Amygdala (tissue), 56 donors: ENCODE measurements around the gene NPHS1.
"Not testable (repeated sequence)": the region's sequence is repeated elsewhere in the genome, so short reads cannot be mapped to it uniquely, and the experiment has no call there.

Experiments used
- DNase-seq, 56 donors: peaks; one replicate each; lab custom pipeline; 2025; lab: John Stamatoyannopoulos, UW

NPHS1 gene

GRCh38 chr19:35822579-35822978, 29.7 kb downstream of the NPHS1 start:
- DNase-seq = no peak

DNA sequence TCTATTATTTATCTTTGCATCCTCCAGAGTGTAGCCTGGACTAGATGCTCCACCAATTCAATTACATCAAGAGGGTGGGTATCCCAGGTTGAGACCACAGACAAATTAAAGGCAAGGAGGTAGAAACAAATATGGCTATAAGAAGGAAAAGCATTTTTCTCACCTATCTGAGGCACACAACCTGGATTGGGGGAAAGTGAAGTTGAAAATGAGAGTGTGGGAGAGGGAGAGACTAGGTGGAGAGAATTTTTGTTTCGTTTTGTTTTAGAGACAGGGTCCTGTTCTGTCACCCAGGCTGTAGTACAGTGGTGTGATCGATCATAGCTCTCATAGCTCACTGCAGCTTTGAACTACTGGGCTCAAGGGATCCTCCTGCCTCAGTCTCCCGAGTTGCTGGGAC, 33.9 kb downstream of the NPHS1 start:
- no peak for DNase-seq

DNA sequence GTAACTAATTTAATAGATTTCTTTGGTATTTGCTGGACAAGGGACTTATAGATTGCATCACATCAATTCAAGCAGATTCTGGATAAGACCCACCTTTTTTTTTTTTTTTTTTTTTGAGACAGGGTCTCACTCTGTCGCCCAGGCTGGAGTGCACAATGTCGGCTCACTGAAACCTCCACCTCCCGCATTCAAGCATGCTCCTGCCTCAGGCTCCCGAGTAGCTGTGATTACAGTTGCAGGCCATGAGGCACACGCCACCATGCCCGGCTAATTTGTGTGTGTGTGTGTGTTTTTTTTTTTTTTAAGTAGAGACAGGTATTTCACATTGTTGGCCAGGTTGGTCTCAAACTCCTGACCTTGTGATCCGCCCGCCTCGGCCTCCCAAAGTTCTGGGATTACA, 35.5 kb downstream of the NPHS1 start:
- DNase-seq = no peak

DNA sequence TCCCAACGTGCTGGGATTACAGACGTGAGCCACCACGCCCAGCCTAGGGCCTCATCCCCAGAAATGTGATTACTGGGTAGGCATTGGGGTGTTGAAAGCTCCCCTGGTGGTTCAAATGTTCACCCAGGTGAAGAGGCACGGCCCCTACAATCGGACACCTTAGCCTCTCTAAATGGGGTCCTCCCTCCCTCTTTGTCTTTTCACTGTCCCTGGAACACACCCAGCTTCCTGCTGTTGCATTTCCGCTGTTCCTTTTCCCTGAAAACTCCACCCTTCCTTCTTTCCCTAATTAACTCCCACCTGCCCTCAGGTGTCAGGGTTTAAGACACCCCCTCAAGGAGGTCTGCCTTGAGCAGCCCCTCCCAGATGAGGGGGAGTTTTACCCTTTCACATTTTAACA, 36.0 kb downstream of the NPHS1 start:
- no peak for DNase-seq

DNA sequence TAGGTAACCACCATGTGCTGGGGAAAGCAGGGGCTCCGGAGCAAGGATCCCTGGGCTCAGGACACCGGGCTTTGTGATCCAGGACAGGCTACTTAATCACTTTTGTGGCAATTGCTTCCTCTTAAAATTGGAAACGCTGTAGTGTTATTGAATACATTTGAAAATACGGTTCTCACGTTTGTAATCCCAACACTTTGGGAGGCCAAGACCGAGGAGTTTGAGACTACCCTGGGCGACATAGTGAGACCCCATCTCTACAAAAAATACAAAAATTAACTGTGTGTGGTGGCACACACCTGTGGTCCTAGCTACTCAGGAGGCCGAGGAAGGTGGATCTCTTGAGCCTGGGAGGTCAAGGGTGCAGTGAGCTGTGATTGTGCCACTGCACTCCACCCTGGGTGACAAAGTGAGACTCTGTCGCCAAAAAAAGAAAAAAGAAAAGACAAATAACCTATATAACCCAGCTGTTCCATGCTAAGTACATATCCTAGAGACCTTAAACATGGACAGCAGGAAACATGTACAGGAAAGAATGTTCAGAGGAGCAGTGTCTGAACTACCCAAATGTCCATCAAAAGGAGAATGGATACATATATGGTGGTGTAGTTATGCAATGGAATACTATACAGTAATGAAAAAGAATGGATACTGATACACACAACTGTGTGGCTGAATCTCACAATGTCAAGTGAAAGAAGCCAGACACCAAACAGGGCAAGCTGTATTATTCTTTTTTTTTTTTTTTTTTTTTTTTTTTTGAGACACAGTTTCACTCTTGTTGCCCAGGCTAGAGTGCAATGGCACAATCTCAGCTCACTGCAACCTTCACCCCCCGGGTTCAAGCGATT, 39.0 kb downstream of the NPHS1 start:
- DNase-seq = no peak

GRCh38 chr19:35812220-35813042, 39.9 kb downstream of the NPHS1 start, which contains the start of gene PRODH2:
PRODH2 (minus strand) TSS chr19:35812845; CDS start chr19:35812805, 40 bp downstream.
- no peak for DNase-seq

DNA sequence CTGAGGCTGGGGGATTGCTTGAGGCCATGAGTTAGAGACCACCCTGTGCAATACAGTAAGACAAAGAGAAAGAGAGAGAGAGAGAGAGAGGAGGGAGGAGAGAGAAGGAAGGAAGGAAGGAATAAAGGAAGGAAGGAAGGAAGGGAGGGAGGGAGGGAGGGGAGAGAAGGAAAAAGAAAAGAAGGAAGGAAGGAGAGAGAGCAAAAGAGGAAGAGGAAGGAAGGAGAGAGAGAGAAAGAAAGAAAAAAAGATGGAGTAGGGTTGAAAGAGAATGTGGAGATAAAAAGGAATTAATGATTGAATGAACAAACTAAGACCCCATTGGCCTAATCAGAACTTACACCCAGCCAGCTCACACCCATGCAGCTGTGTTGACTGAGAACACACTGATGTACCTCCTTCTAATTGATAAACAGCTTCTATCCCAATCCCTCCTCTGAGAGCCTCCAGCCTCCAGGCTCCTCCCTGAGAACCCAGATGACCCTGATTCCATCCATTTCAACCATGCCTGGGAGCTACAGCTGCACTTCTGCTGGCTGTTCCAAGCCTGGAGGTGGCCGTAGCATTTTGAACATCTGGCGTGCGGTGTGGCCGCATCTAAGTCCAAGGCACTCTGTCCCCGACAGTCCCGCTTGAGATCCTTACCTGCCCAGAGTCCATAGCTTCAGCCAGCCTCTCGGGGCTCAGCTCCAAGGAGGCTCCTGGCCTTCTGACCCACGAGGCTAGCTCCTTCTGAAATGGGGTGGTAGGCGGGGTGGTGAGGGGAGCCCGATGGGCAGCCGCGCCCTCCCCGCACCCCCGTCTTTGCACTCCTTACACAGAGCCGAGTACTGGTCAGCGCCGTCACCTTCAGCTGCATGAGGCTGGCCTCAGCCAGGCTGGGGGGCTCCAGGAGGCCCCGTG, 40.7 kb downstream of the NPHS1 start:
- no peak for DNase-seq

DNA sequence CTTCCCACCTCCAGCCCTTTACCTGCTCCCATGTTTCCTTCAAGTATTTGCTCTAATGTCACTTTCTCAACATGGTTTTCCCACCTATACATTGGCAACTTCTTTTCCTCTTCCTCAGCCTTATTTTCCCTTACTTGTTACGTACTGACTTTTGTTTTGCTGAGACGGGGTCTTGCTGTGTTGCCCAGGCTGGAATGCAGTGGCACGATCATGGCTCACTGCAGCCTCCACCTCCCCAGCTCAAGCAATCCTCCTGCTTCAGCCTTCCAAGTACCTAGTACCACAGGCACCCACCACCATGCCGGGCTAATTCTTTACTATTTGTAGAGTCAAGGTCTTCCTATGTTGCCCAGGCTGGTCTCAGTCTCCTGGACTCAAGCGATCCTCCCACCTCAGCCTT, 44.7 kb downstream of the NPHS1 start:
- DNase-seq = no peak

GRCh38 chr19:35806597-35806996, 45.7 kb downstream of the NPHS1 start:
- no peak for DNase-seq

DNA sequence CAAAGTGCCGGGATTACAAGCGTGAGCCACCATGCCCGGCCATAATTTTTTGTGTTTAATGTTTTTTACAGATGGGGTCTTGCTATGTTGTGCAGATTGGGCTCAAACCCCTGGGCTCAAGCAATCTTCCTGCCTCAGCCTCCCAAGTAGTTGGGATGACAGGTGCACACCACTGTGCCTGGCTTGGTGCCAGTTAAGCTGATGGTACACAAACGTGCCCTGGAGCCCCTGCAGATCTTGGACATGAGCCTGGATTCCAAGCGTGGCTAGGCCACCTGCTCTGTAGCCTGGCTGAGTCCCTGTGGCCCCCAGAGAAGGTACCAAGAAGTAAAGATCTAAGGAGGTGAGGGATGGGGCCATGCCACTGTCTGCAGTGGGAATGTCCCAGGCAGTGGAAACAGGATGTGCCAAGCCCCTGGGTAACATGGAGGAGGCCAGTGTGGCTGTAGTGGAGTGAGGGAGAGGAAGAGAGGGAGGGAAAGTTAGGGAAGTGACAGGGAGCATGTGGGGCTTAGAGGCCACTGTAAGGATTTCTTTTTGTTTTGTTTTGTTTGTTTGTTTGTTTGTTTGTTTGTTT, 46.7 kb downstream of the NPHS1 start:
- DNase-seq = no peak

DNA sequence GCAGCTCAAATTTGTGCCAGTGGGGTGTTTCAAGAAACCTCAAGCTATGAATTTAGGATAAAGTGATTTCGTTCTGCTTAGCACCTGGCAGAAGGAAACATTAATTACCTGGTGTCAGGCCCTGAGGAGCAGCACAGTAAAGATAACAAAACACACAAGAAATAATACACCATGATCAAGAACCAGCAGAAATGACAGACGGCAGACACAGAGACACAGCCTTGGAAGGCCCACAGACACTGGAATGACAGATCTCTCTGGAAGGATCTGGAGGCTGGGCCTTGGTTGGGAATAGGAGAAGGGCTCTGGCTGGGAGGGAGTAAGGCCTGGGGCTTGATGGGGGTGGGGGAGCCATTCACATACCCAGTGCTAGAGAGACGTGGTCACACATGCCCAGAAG, 50.5 kb downstream of the NPHS1 start:
- no peak for DNase-seq

DNA sequence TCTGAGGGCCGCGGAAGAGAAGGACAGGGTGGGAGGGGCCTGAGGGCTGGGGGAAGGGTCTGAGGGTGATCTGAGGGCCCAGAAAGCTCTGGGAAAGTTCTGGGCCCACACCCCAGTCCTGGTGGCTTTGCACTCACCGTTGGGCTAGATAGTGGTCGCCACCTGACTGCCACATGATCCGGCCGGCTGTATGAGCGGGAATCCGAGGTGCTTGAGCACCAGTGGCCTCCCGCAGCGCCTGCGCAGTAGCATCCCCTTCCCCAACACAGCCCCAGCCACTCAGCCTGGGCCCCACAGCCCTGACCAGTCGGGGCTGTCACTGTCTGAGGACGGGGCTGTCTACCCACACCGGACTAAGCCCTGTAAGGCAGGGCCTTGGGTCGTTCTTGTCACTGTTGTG, 54.6 kb downstream of the NPHS1 start:
- peak in 33 of 56 donors; percentile 7 to 68 (median 28) for DNase-seq

- DNase-seq = no peak
Measured at GRCh38 chr19:35796645-35797542, 55.4 kb downstream of the NPHS1 start.

DNA sequence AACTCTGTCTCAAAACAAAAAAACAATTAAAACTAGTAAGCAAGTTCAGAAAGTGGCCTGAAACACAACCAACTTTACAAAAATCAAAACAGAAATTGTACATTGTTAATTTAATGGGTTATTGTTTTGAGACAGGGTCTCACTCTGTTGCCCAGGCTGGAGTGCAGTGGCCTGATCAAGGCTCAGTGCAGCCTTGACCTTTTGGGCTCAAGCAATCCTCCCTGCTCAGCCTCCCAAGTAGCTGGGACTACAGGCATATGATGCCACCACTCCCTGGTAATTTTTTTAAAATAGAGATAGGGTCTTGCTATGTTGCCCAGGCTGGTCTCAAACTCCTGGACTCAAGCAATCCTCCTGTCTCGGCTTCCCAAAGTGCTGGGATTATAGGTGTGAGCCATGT, 56.7 kb downstream of the NPHS1 start:
- DNase-seq = not testable (repeated sequence)

DNA sequence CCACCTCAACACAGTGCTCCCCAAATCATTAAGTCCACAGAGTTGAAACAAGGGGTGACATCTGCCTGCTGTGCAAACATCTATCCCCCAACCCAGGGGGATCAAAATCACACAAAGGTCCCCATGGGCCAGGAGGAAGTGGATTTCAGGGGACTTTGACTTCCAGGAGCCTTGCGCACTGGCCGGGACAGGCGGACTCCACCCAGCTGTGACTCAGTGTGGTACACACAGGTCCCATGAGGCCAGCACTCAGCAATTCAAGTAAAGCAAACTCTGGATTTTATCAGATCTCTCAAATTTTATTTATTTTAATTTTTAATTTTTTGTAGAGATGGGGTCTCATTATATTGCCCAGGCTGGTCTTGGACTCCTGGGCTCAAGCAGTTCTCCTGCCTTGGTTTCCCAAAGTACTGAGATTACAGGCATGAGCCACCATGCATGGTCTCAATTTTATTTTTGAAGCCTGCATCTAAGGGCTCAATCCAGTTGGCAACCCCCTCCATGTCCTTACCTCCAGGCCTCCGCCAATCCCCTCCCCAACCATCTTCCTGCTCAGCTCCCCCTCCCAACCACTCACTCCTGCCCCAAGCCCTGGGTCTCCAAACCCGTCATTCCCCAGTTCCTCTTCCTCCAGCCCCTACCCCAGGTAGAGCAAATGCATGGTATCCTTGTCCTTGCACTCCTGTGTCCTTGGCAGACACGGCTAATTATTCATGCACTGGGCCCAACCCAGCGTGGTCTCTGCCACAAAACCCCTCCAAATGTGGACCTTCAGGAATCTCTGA, 58.7 kb downstream of the NPHS1 start:
- DNase-seq = no peak

GRCh38 chr19:35792888-35793287, 59.4 kb downstream of the NPHS1 start:
- no peak for DNase-seq

GRCh38 chr19:35792312-35792711, 60.0 kb downstream of the NPHS1 start:
- no peak for DNase-seq

GRCh38 chr19:35791814-35792279, 60.5 kb downstream of the NPHS1 start:
- no peak for DNase-seq
